Measurements from ENCODE around the gene TMEM42. TPM values are rescaled to one million over a fixed set of nuclear protein-coding genes. Genes with fewer than 3 reads are reported as not detected.

Gene TMEM42
- total RNA-seq, 2 donors from 2014 or later: 12.1 to 16.9 TPM

DNA sequence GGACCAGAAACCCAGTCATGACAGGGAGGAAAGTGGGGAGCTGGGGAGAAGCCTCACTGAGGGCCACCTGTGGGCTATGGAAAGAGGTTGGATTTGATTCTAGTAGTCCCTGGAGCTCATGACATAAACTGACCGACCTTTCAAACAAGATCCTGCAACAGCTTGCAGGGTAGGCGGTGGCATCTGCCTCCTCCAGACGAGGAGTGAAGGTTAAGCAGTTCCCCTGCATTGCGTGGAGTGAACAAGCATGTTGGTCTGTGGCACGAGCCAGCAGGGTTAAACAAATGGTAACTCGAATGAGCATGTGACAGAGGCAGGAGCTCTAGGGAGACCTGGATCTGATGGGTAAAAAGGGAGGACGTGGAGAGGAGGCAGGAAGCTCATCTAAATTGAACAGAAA is 25.4 kb downstream of the TMEM42 start:
- Histone ChIP-seq H3K9ac (ENCODE audit: extremely low read depth, low read length, poor library complexity, severe bottlenecking) (no peak overlapping the region), H3K9me3 (ENCODE audit: control insufficient read depth, low read length) (no peaks in the 10 kb centered on the region), H3K36me3 (ENCODE audit: control insufficient read depth, insufficient read depth, low read length) (no peaks in the 10 kb centered on the region), H3K4me3 (ENCODE audit: low read length) (no peak overlapping the region), H3K27me3 (ENCODE audit: control insufficient read depth, insufficient read depth, low read length, poor library complexity, severe bottlenecking) (no peaks in the 10 kb centered on the region), H3K4me1 (ENCODE audit: control insufficient read depth, insufficient read depth, low read length) (no peaks in the 10 kb centered on the region), H3K27ac (ENCODE audit: low read depth, low read length) (no peak overlapping the region)
- Mint-ChIP-seq H3K4me1 (no peaks in the 10 kb centered on the region), H3K36me3 (ENCODE audit: low read depth) (no peaks in the 10 kb centered on the region), H3K9me3 (peaks cover 3% of the 10 kb centered on the region), H3K4me3 (no peak overlapping the region), H3K27ac (no peak overlapping the region), H3K27me3 (ENCODE audit: insufficient read depth) (no peaks in the 10 kb centered on the region)
- DNase-seq: peak; percentile 47
- WGBS, 2 experiments (ENCODE audit: insufficient coverage in 1 of 2, insufficient read length in 1 of 2): 86 to 94% methylated on average over 6 to 7 of the region's 7 CpGs
- TF ChIP-seq, protein P1, sequence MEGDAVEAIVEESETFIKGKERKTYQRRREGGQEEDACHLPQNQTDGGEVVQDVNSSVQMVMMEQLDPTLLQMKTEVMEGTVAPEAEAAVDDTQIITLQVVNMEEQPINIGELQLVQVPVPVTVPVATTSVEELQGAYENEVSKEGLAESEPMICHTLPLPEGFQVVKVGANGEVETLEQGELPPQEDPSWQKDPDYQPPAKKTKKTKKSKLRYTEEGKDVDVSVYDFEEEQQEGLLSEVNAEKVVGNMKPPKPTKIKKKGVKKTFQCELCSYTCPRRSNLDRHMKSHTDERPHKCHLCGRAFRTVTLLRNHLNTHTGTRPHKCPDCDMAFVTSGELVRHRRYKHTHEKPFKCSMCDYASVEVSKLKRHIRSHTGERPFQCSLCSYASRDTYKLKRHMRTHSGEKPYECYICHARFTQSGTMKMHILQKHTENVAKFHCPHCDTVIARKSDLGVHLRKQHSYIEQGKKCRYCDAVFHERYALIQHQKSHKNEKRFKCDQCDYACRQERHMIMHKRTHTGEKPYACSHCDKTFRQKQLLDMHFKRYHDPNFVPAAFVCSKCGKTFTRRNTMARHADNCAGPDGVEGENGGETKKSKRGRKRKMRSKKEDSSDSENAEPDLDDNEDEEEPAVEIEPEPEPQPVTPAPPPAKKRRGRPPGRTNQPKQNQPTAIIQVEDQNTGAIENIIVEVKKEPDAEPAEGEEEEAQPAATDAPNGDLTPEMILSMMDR (conservative IDR thresholded peaks at IDR 0.05): no peak

DNA sequence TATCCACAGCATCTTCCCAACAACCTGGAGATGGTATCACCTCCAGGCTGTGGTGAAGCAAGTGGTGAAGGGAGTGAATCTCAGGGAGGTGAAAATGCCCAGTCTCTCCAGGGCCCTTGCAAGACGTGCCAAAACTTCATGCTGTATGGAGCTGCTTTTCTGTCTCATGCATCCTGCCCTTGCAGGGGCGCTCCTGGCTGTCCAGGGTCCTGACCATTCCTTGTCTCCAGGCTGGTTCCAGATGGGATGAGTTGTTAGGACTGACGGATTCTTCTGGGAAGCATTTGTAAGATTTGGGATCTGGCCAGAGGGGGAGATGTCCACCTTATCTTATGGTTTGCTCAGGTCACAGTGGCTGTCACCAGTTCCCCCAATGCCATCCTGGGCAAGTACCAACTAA is 28.5 kb downstream of the TMEM42 start:
- TF ChIP-seq, protein P1 (conservative IDR thresholded peaks at IDR 0.05): no peak
- 81% methylated on average over 3 of the region's 3 CpGs; no CpG with 5 or more reads in 1 of the 2 experiments for WGBS, 2 experiments (ENCODE audit: insufficient coverage in 1 of 2, insufficient read length in 1 of 2)
- no peak overlapping the region for H3K27ac Mint-ChIP-seq
- H3K4me3 Mint-ChIP-seq: no peak overlapping the region
- Histone ChIP-seq H3K4me3 (ENCODE audit: low read length) (no peak overlapping the region), H3K27me3 (ENCODE audit: control insufficient read depth, insufficient read depth, low read length, poor library complexity, severe bottlenecking) (no peaks in the 10 kb centered on the region), H3K27ac (ENCODE audit: low read depth, low read length) (no peak overlapping the region), H3K4me1 (ENCODE audit: control insufficient read depth, insufficient read depth, low read length) (no peaks in the 10 kb centered on the region), H3K9ac (ENCODE audit: extremely low read depth, low read length, poor library complexity, severe bottlenecking) (no peak overlapping the region), H3K9me3 (ENCODE audit: control insufficient read depth, low read length) (no peaks in the 10 kb centered on the region), H3K36me3 (ENCODE audit: control insufficient read depth, insufficient read depth, low read length) (no peaks in the 10 kb centered on the region)
- H3K9me3 Mint-ChIP-seq: no peaks in the 10 kb centered on the region
- peak; percentile 80 for DNase-seq
- H3K4me1 Mint-ChIP-seq: no peaks in the 10 kb centered on the region
- H3K27me3 Mint-ChIP-seq (ENCODE audit: insufficient read depth): no peaks in the 10 kb centered on the region
- no peaks in the 10 kb centered on the region for H3K36me3 Mint-ChIP-seq (ENCODE audit: low read depth)

DNA sequence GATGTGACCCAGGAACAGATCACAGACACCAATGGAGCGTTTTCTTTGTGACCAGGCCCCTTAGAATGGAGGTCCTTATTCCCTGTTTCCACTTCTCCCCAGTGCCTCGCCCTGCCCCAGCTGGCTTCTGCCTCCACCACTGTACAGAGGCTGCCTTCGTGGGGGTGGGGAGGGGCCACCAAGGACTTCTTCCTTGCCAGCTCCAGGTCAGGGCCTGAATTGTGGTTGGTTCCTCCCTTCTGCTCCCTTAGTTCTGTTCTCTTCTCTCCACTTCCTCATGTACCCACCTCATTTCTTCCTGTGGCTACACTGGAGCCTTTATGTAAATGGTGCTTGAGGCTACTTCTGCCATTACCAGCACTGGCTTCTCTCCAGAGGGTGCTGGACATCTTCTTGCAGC is 29.1 kb downstream of the TMEM42 start:
- 88 to 89% methylated on average over 1 to 3 of the region's 3 CpGs for WGBS, 2 experiments (ENCODE audit: insufficient coverage in 1 of 2, insufficient read length in 1 of 2)

More for the DNA sequence above, 29.1 kb downstream of the TMEM42 start:
- no peaks in the 10 kb centered on the region for H3K36me3 Mint-ChIP-seq (ENCODE audit: low read depth)
- H3K27me3 Mint-ChIP-seq (ENCODE audit: insufficient read depth): no peaks in the 10 kb centered on the region
- H3K4me3 Mint-ChIP-seq: no peak overlapping the region
- H3K9me3 ChIP-seq (ENCODE audit: control insufficient read depth, low read length): no peaks in the 10 kb centered on the region
- H3K4me1 Mint-ChIP-seq: no peaks in the 10 kb centered on the region
- H3K27me3 ChIP-seq (ENCODE audit: control insufficient read depth, insufficient read depth, low read length, poor library complexity, severe bottlenecking): no peaks in the 10 kb centered on the region
- no peak overlapping the region for H3K4me3 ChIP-seq (ENCODE audit: low read length)
- H3K27ac ChIP-seq (ENCODE audit: low read depth, low read length): no peak overlapping the region
- no peaks in the 10 kb centered on the region for H3K4me1 ChIP-seq (ENCODE audit: control insufficient read depth, insufficient read depth, low read length)
- no peaks in the 10 kb centered on the region for H3K36me3 ChIP-seq (ENCODE audit: control insufficient read depth, insufficient read depth, low read length)
- H3K9ac ChIP-seq (ENCODE audit: extremely low read depth, low read length, poor library complexity, severe bottlenecking): no peak overlapping the region
- DNase-seq: peak; percentile 42
- no peaks in the 10 kb centered on the region for H3K9me3 Mint-ChIP-seq
- H3K27ac Mint-ChIP-seq: no peak overlapping the region
- TF ChIP-seq, protein P1 (conservative IDR thresholded peaks at IDR 0.05): no peak
